ENCODE results near the gene BTBD16. TPM values are rescaled to one million over a fixed set of nuclear protein-coding genes. Genes with fewer than 3 reads are reported as not detected.

Gene BTBD16
- total and polyA plus RNA-seq, 7 experiments from 2014 or later, result not detected

GRCh38 chr10:122368502-122369254 lies 97.6 kb downstream of the BTBD16 start:
- peaks cover 1 to 9% (median 5%) of the 10 kb centered on the region in 7 donors for H3K4me1 Mint-ChIP-seq
- peaks cover 0 to 5% (median 0%) of the 10 kb centered on the region in 5 donors for H3K36me3 Mint-ChIP-seq
- H3K9me3 Mint-ChIP-seq, result peaks cover 0 to 10% (median 0%) of the 10 kb centered on the region in 11 donors
- Histone ChIP-seq H3K4me1 (ENCODE audit: control insufficient read depth in 2 of 2, insufficient read depth in 2 of 2, low read length in 2 of 2) (no peaks in the 10 kb centered on the region), H3K36me3 (ENCODE audit: control insufficient read depth in 2 of 3, insufficient read depth in 3 of 3, low read length in 3 of 3) (no peaks in the 10 kb centered on the region), H3K4me3 (ENCODE audit: low read length) (no peak overlapping the region), H3K27me3 (ENCODE audit: control insufficient read depth in 2 of 2, insufficient read depth in 2 of 2, low read length in 2 of 2) (no peaks in the 10 kb centered on the region), H3K27ac (ENCODE audit: low read depth, low read length) (no peak overlapping the region), H3K9me3 (ENCODE audit: control insufficient read depth in 2 of 3, low read length in 3 of 3) (no peaks in the 10 kb centered on the region)
- ATAC-seq (no peak), DNase-seq (no peak)
- intact Hi-C loops (cut with micrococcal nuclease), result no loop called here
- ChIA-PET CTCF (interaction anchor here (0.6 to 1.0 kb wide), 2 partner anchors 18 to 196 kb away, joined by 3 to 4 read pairs; no protein-coding TSS in a partner anchor), POLR2A (interaction anchor here (0.5 kb wide), 1 partner anchor 9 kb away, joined by 4 read pairs; no protein-coding TSS in a partner anchor)
- no peak overlapping the region for H3K27ac Mint-ChIP-seq
- peaks cover 0 to 62% (median 9%) of the 10 kb centered on the region in 5 donors for H3K27me3 Mint-ChIP-seq
- peak overlapping the region in 1 of 10 donors; percentile 48 for H3K4me3 Mint-ChIP-seq

GRCh38 chr10:122373108-122373507 lies 102.0 kb downstream of the BTBD16 start:
- H3K36me3 ChIP-seq (ENCODE audit: control insufficient read depth in 2 of 3, insufficient read depth in 3 of 3, low read length in 3 of 3), result peaks cover 0 to 5% (median 0%) of the 10 kb centered on the region in 3 experiments
- peak overlapping the region in 6 of 9 donors; percentile 38 to 95 (median 84) for H3K27ac Mint-ChIP-seq
- H3K4me1 ChIP-seq (ENCODE audit: control insufficient read depth in 2 of 2, insufficient read depth in 2 of 2, low read length in 2 of 2), result peaks cover 6 to 11% of the 10 kb centered on the region in 2 donors
- ATAC-seq (no peak), DNase-seq (no peak)
- intact Hi-C loops (cut with micrococcal nuclease), result loop anchor here (10.0 kb wide), 2 partner anchors 398 to 1518 kb away; partner anchors contain the start of genes NSMCE4A (in 2 of the 2) and WDR11 (in 1 of the 2)
- H3K27ac ChIP-seq (ENCODE audit: low read depth, low read length), result no peak overlapping the region
- peaks cover 13 to 38% (median 25%) of the 10 kb centered on the region in 7 donors for H3K4me1 Mint-ChIP-seq
- H3K36me3 Mint-ChIP-seq, result peaks cover 0 to 2% (median 0%) of the 10 kb centered on the region in 5 donors
- H3K4me3 Mint-ChIP-seq, result peak overlapping the region in 9 of 10 donors; percentile 92 to 99 (median 95)
- peaks cover 0 to 73% (median 5%) of the 10 kb centered on the region in 5 donors for H3K27me3 Mint-ChIP-seq
- no peaks in the 10 kb centered on the region for H3K27me3 ChIP-seq (ENCODE audit: control insufficient read depth in 2 of 2, insufficient read depth in 2 of 2, low read length in 2 of 2)
- H3K4me3 ChIP-seq (ENCODE audit: low read length), result no peak overlapping the region
- H3K9me3 Mint-ChIP-seq, result no peaks in the 10 kb centered on the region
- ChIA-PET POLR2A (interaction anchor here (0.9 to 3.0 kb wide), 6 partner anchors 27 to 781 kb away, joined by 3 to 31 read pairs (median 8); no protein-coding TSS in a partner anchor), CTCF (interaction anchor here (1.3 kb wide), 1 partner anchor 60 kb away, joined by 5 read pairs; no protein-coding TSS in a partner anchor)
- H3K9me3 ChIP-seq (ENCODE audit: control insufficient read depth in 2 of 3, low read length in 3 of 3), result no peaks in the 10 kb centered on the region

GRCh38 chr10:122373721-122374120 lies 102.6 kb downstream of the BTBD16 start:
- Histone ChIP-seq H3K27me3 (ENCODE audit: control insufficient read depth in 2 of 2, insufficient read depth in 2 of 2, low read length in 2 of 2) (no peaks in the 10 kb centered on the region), H3K36me3 (ENCODE audit: control insufficient read depth in 2 of 3, insufficient read depth in 3 of 3, low read length in 3 of 3) (peaks cover 0 to 5% (median 0%) of the 10 kb centered on the region in 3 experiments), H3K4me1 (ENCODE audit: control insufficient read depth in 2 of 2, insufficient read depth in 2 of 2, low read length in 2 of 2) (peaks cover 6 to 17% of the 10 kb centered on the region in 2 donors), H3K9me3 (ENCODE audit: control insufficient read depth in 2 of 3, low read length in 3 of 3) (no peaks in the 10 kb centered on the region), H3K27ac (ENCODE audit: low read depth, low read length) (peak overlapping the region; percentile 98), H3K4me3 (ENCODE audit: low read length) (peak overlapping the region; percentile 65)
- intact Hi-C loops (cut with micrococcal nuclease), result loop anchor here (1.0 to 10.0 kb wide), 13 partner anchors 31 to 1519 kb away; partner anchors contain the start of genes C10orf88 (in 2 of the 2), FAM24B (in 2 of the 2), IKZF5 (in 2 of the 2) and NSMCE4A (in 2 of the 2)
- peaks cover 0 to 70% (median 5%) of the 10 kb centered on the region in 5 donors for H3K27me3 Mint-ChIP-seq
- DNase-seq (no peak), ATAC-seq (no peak)
- ChIA-PET POLR2A (interaction anchor here (0.7 to 3.3 kb wide), 19 partner anchors 13 to 780 kb away, joined by 3 to 31 read pairs (median 3); partner anchors contain the start of gene BUB3), CTCF (interaction anchor here (0.9 to 2.2 kb wide), 7 partner anchors 14 to 61 kb away, joined by 3 to 12 read pairs (median 4); no protein-coding TSS in a partner anchor)
- H3K4me1 Mint-ChIP-seq, result peaks cover 15 to 45% (median 31%) of the 10 kb centered on the region in 7 donors
- H3K36me3 Mint-ChIP-seq, result peaks cover 0 to 2% (median 0%) of the 10 kb centered on the region in 5 donors
- peak overlapping the region; percentile 91 to 99 (median 95) for H3K4me3 Mint-ChIP-seq
- H3K27ac Mint-ChIP-seq, result peak overlapping the region; percentile 39 to 96 (median 93)
- H3K9me3 Mint-ChIP-seq, result no peaks in the 10 kb centered on the region

GRCh38 chr10:122374237-122374858 lies 103.3 kb downstream of the BTBD16 start, which contains the start of gene PLEKHA1:
Gene PLEKHA1, plus strand, starts transcription at chr10:122374708. Its CDS starts 18,493 bp downstream, at chr10:122393201.
- POLR2A ChIA-PET, result interaction anchor here (0.7 to 3.3 kb wide), 22 partner anchors 13 to 780 kb away, joined by 3 to 31 read pairs (median 3); partner anchors contain the start of gene BUB3
- intact Hi-C loops (cut with micrococcal nuclease), result loop anchor here (1.0 to 10.0 kb wide), 13 partner anchors 32 to 1520 kb away; partner anchors contain the start of genes C10orf88 (in 2 of the 2), FAM24B (in 2 of the 2), IKZF5 (in 2 of the 2) and NSMCE4A (in 2 of the 2)

GRCh38 chr10:122374859-122375678 lies 104.0 kb downstream of the BTBD16 start:
- H3K4me1 Mint-ChIP-seq, result peaks cover 25 to 58% (median 45%) of the 10 kb centered on the region in 7 donors

More at GRCh38 chr10:122374237-122374858, 103.3 kb downstream of the BTBD16 start, which contains the start of gene PLEKHA1:
- no peaks in the 10 kb centered on the region for H3K9me3 ChIP-seq (ENCODE audit: control insufficient read depth in 2 of 3, low read length in 3 of 3)
- peak within 1 kb of the TSS; percentile 90 for H3K4me3 ChIP-seq (ENCODE audit: low read length)
- Mint-ChIP-seq H3K36me3 (peaks cover 0 to 2% (median 0%) of the 10 kb centered on the region in 5 donors), H3K27ac (peak within 1 kb of the TSS; percentile 81 to 98 (median 93)), H3K9me3 (no peaks in the 10 kb centered on the region), H3K27me3 (peaks cover 0 to 71% (median 5%) of the 10 kb centered on the region in 5 donors), H3K4me1 (peaks cover 21 to 51% (median 37%) of the 10 kb centered on the region in 7 donors), H3K4me3 (peak within 1 kb of the TSS; percentile 91 to 99 (median 96))
- ATAC-seq, result peak; percentile 93
- peak within 1 kb of the TSS; percentile 98 for H3K27ac ChIP-seq (ENCODE audit: low read depth, low read length)
- no peaks in the 10 kb centered on the region for H3K27me3 ChIP-seq (ENCODE audit: control insufficient read depth in 2 of 2, insufficient read depth in 2 of 2, low read length in 2 of 2)
- DNase-seq, result peak; percentile 91 to 93 (median 92)
- H3K4me1 ChIP-seq (ENCODE audit: control insufficient read depth in 2 of 2, insufficient read depth in 2 of 2, low read length in 2 of 2), result peaks cover 6 to 23% of the 10 kb centered on the region in 2 donors
- peaks cover 0 to 5% (median 0%) of the 10 kb centered on the region in 3 experiments for H3K36me3 ChIP-seq (ENCODE audit: control insufficient read depth in 2 of 3, insufficient read depth in 3 of 3, low read length in 3 of 3)
- CTCF ChIA-PET, result interaction anchor here (0.9 to 2.2 kb wide), 8 partner anchors 13 to 61 kb away, joined by 3 to 12 read pairs (median 4); no protein-coding TSS in a partner anchor

More at GRCh38 chr10:122374859-122375678, 104.0 kb downstream of the BTBD16 start:
- peaks cover 0 to 5% (median 0%) of the 10 kb centered on the region in 3 experiments for H3K36me3 ChIP-seq (ENCODE audit: control insufficient read depth in 2 of 3, insufficient read depth in 3 of 3, low read length in 3 of 3)
- ChIA-PET POLR2A (interaction anchor here (0.7 to 3.3 kb wide), 18 partner anchors 12 to 78 kb away, joined by 3 to 31 read pairs (median 4); no protein-coding TSS in a partner anchor), CTCF (interaction anchor here (1.3 to 2.2 kb wide), 4 partner anchors 12 to 60 kb away, joined by 4 to 12 read pairs (median 5); no protein-coding TSS in a partner anchor)
- peak overlapping the region; percentile 90 for H3K4me3 ChIP-seq (ENCODE audit: low read length)
- DNase-seq, result peak; percentile 62 to 84 (median 68)
- H3K4me3 Mint-ChIP-seq, result peak overlapping the region; percentile 88 to 98 (median 95)
- peak overlapping the region; percentile 81 to 98 (median 93) for H3K27ac Mint-ChIP-seq
- no peaks in the 10 kb centered on the region for H3K27me3 ChIP-seq (ENCODE audit: control insufficient read depth in 2 of 2, insufficient read depth in 2 of 2, low read length in 2 of 2)
- peaks cover 9 to 28% of the 10 kb centered on the region in 2 donors for H3K4me1 ChIP-seq (ENCODE audit: control insufficient read depth in 2 of 2, insufficient read depth in 2 of 2, low read length in 2 of 2)
- peak overlapping the region; percentile 98 for H3K27ac ChIP-seq (ENCODE audit: low read depth, low read length)
- H3K9me3 ChIP-seq (ENCODE audit: control insufficient read depth in 2 of 3, low read length in 3 of 3), result no peaks in the 10 kb centered on the region
- peak; percentile 76 for ATAC-seq
- peaks cover 0 to 72% (median 5%) of the 10 kb centered on the region in 5 donors for H3K27me3 Mint-ChIP-seq
- H3K36me3 Mint-ChIP-seq, result peaks cover under 1 to 7% (median 1%) of the 10 kb centered on the region in 5 donors
- intact Hi-C loops (cut with micrococcal nuclease), result loop anchor here (1.0 to 10.0 kb wide), 13 partner anchors 32 to 1520 kb away; partner anchors contain the start of genes C10orf88 (in 2 of the 2), FAM24B (in 2 of the 2), IKZF5 (in 2 of the 2) and NSMCE4A (in 2 of the 2)
- H3K9me3 Mint-ChIP-seq, result peaks cover 0 to 2% (median 0%) of the 10 kb centered on the region in 11 donors
